Mesothelial cell of epicardium (in vitro differentiated cells): ENCODE data around the gene ABCB6. TPM values are rescaled to one million over a fixed set of nuclear protein-coding genes. Genes with fewer than 3 reads are reported as not detected.
A peak's percentile ranks its signal among the peaks of the same experiment; 100 is the strongest.
"Not testable (repeated sequence)": the region's sequence is repeated elsewhere in the genome, so short reads cannot be mapped to it uniquely, and the experiment has no call there.

Source experiments
- DNase-seq, 2 experiments: peaks; one replicate each; pipeline ENCODE4 v3.0.0; 2021; ENCODE audit warnings: low spot score in 2 of 2; ENCODE audit not compliant: unreplicated experiment in 2 of 2
- H3K27ac Mint-ChIP-seq: 2 replicates; pipeline ENCODE4 v1.8.0; 2021; ENCODE audit warnings: mixed read lengths
- H3K27me3 Mint-ChIP-seq: 2 replicates; pipeline ENCODE4 v1.8.0; 2021; ENCODE audit warnings: low read depth, mixed read lengths
- H3K36me3 Mint-ChIP-seq: 2 replicates; pipeline ENCODE4 v1.8.0; 2021; ENCODE audit warnings: mixed read lengths
- H3K4me1 Mint-ChIP-seq: 2 replicates; pipeline ENCODE4 v1.8.0; 2021; ENCODE audit warnings: mixed read lengths
- H3K4me3 Mint-ChIP-seq: 2 replicates; pipeline ENCODE4 v1.8.0; 2021; ENCODE audit warnings: mild to moderate bottlenecking, moderate library complexity, mixed read lengths
- H3K9me3 Mint-ChIP-seq: 2 replicates; pipeline ENCODE4 v1.8.0; 2021; ENCODE audit warnings: mixed read lengths
- CTCF ChIP-seq: fragments of 200-600 bp; sonication (generic); IDR thresholded peaks from one replicate; pipeline ENCODE4 v1.5.0; 2021; ENCODE audit warnings: antibody characterized with exemption; ENCODE audit not compliant: unreplicated experiment
- total RNA-seq: library from RNA; stranded (reverse); gene quantifications from 3 replicates; pipeline ENCODE4 v1.2.1, GENCODE V29; 2021

The ABCB6 gene
- 24.6 to 29.4 TPM (median 28.1 TPM) in 3 replicates for total RNA-seq

GRCh38 chr2:219218732-219219701, at the start of gene ABCB6:
Gene ABCB6, minus strand, starts transcription at chr2:219218958. Its CDS starts 285 bp downstream, at chr2:219218673.
- Mint-ChIP-seq H3K4me1 (peaks cover 23% of the 10 kb centered on the region), H3K36me3 (peaks cover 26% of the 10 kb centered on the region), H3K4me3 (peak within 1 kb of the TSS; percentile 81), H3K9me3 (no peaks in the 10 kb centered on the region), H3K27ac (peak within 1 kb of the TSS; percentile 97), H3K27me3 (no peaks in the 10 kb centered on the region)
- no peak for TF ChIP-seq CTCF
- DNase-seq, result peak; percentile 91 to 95

- peaks cover 6% of the 10 kb centered on the region for H3K4me1 Mint-ChIP-seq
- no peak overlapping the region for H3K4me3 Mint-ChIP-seq
- H3K9me3 Mint-ChIP-seq, result no peaks in the 10 kb centered on the region
- DNase-seq, result no peak
- H3K36me3 Mint-ChIP-seq, result no peaks in the 10 kb centered on the region
- H3K27ac Mint-ChIP-seq, result no peak overlapping the region
- no peak for TF ChIP-seq CTCF
- H3K27me3 Mint-ChIP-seq, result peaks cover 12% of the 10 kb centered on the region
These were observed 49.5 kb upstream of the ABCB6 start for GRCh38 chr2:219268294-219268693.

- Mint-ChIP-seq H3K4me3 (no peak overlapping the region), H3K36me3 (no peaks in the 10 kb centered on the region), H3K4me1 (peaks cover 6% of the 10 kb centered on the region), H3K27me3 (peaks cover 21% of the 10 kb centered on the region), H3K27ac (no peak overlapping the region), H3K9me3 (no peaks in the 10 kb centered on the region)
- no peak for TF ChIP-seq CTCF
- DNase-seq, result no peak
These were observed 48.1 kb upstream of the ABCB6 start for GRCh38 chr2:219266886-219267285.

- TF ChIP-seq CTCF, result no peak
- Mint-ChIP-seq H3K9me3 (no peaks in the 10 kb centered on the region), H3K36me3 (no peaks in the 10 kb centered on the region), H3K4me1 (peaks cover 6% of the 10 kb centered on the region), H3K27ac (no peak overlapping the region), H3K27me3 (peaks cover 26% of the 10 kb centered on the region), H3K4me3 (no peak overlapping the region)
- DNase-seq, result no peak
These were observed 47.5 kb upstream of the ABCB6 start for GRCh38 chr2:219266232-219266631.

- Mint-ChIP-seq H3K4me1 (no peaks in the 10 kb centered on the region), H3K36me3 (no peaks in the 10 kb centered on the region), H3K9me3 (no peaks in the 10 kb centered on the region), H3K4me3 (no peak overlapping the region), H3K27me3 (peaks cover 51% of the 10 kb centered on the region), H3K27ac (no peak overlapping the region)
- no peak for DNase-seq
- no peak for TF ChIP-seq CTCF
These were observed 42.5 kb upstream of the ABCB6 start for GRCh38 chr2:219261024-219261855.

GRCh38 chr2:219258942-219259341, 40.2 kb upstream of the ABCB6 start:
- H3K4me3 Mint-ChIP-seq, result not testable (repeated sequence)

More at GRCh38 chr2:219258942-219259341, 40.2 kb upstream of the ABCB6 start:
- DNase-seq, H3K27ac Mint-ChIP-seq, H3K9me3 Mint-ChIP-seq, H3K36me3 Mint-ChIP-seq, H3K4me1 Mint-ChIP-seq: not testable (repeated sequence)
- H3K27me3 Mint-ChIP-seq, result peaks cover 72% of the 10 kb centered on the region
